HG02571 (cell line): ENCODE measurements around the gene HSFX2.
"Not testable (repeated sequence)": the region's sequence is repeated elsewhere in the genome, so short reads cannot be mapped to it uniquely, and the experiment has no call there.

Source experiments
- ATAC-seq: cut with Tn5 transposase; IDR thresholded peaks from one replicate; pipeline ENCODE4 v1.9.1; 2021; ENCODE audit warnings: mild to moderate bottlenecking, moderate library complexity; ENCODE audit not compliant: unreplicated experiment

The HSFX2 gene

GRCh38 chrX:149595943-149596342, 829 bp upstream of the HSFX2 start:
- ATAC-seq, result not testable (repeated sequence)

- not testable (repeated sequence) for ATAC-seq
Observed at GRCh38 chrX:149590993-149591392, 4.1 kb downstream of the HSFX2 start.

- ATAC-seq, result not testable (repeated sequence)
Observed at GRCh38 chrX:149587359-149587758, 7.8 kb downstream of the HSFX2 start, which contains the start of gene MAGEA9B. TSS of gene MAGEA9B (minus strand) at chrX:149587459. CDS start at chrX:149583179, 4,280 bp downstream.

GRCh38 chrX:149585631-149586030, 9.5 kb downstream of the HSFX2 start:
- ATAC-seq, result not testable (repeated sequence)

GRCh38 chrX:149573456-149573855, 21.7 kb downstream of the HSFX2 start:
- peak; percentile 99 for ATAC-seq

GRCh38 chrX:149572743-149573142, 22.4 kb downstream of the HSFX2 start:
- ATAC-seq, result no peak

- ATAC-seq, result no peak
Observed at GRCh38 chrX:149571770-149572169, 23.3 kb downstream of the HSFX2 start.

- ATAC-seq, result no peak
Observed at GRCh38 chrX:149570668-149571067, 24.4 kb downstream of the HSFX2 start.

- no peak for ATAC-seq
Observed at GRCh38 chrX:149569770-149570169, 25.3 kb downstream of the HSFX2 start.

GRCh38 chrX:149568701-149569296, 26.3 kb downstream of the HSFX2 start:
- ATAC-seq, result no peak

GRCh38 chrX:149567621-149568417, 27.3 kb downstream of the HSFX2 start:
- no peak for ATAC-seq

- ATAC-seq, result no peak
Observed at GRCh38 chrX:149563359-149563758, 31.8 kb downstream of the HSFX2 start.

- ATAC-seq, result not testable (repeated sequence)
Observed at GRCh38 chrX:149555251-149555650, 39.9 kb downstream of the HSFX2 start.

- ATAC-seq, result not testable (repeated sequence)
Observed at GRCh38 chrX:149551939-149552248, 43.2 kb downstream of the HSFX2 start.

- ATAC-seq, result not testable (repeated sequence)
Observed at GRCh38 chrX:149551245-149551938, 43.7 kb downstream of the HSFX2 start.

- not testable (repeated sequence) for ATAC-seq
Observed at GRCh38 chrX:149550454-149550853, 44.7 kb downstream of the HSFX2 start.

- not testable (repeated sequence) for ATAC-seq
Observed at GRCh38 chrX:149549701-149550100, 45.4 kb downstream of the HSFX2 start, which contains the start of gene HSFX3. TSS of gene HSFX3 (minus strand) at chrX:149549924. CDS start at chrX:149549852, 72 bp downstream.

- ATAC-seq, result not testable (repeated sequence)
Observed at GRCh38 chrX:149547782-149548181, 47.3 kb downstream of the HSFX2 start.

GRCh38 chrX:149546962-149547361, 48.2 kb downstream of the HSFX2 start:
- ATAC-seq, result not testable (repeated sequence)

GRCh38 chrX:149545545-149546543, 49.3 kb downstream of the HSFX2 start:
- not testable (repeated sequence) for ATAC-seq
